Endothelial cell of umbilical vein (primary cell): Measurements from ENCODE around the gene RFX2.

Experiments used
- EZH2 ChIP-seq: IDR thresholded peaks from 2 replicates; pipeline ENCODE4 v1.6.1; 2012; ENCODE audit warnings: borderline replicate concordance, low read depth, mild to moderate bottlenecking, moderate library complexity, low read length, inconsistent platforms; ENCODE audit not compliant: severe bottlenecking
- FOS ChIP-seq: IDR thresholded peaks from 2 replicates; pipeline ENCODE4 v1.6.1; 2011; ENCODE audit warnings: mild to moderate bottlenecking, low read length, moderate library complexity, borderline replicate concordance; ENCODE audit not compliant: insufficient read depth
- GATA2 ChIP-seq: IDR thresholded peaks from 2 replicates; pipeline ENCODE4 v1.7.0; 2011; ENCODE audit warnings: low read depth, mild to moderate bottlenecking, moderate library complexity, mixed read lengths, low read length; ENCODE audit not compliant: insufficient read length, insufficient read depth
- JUN ChIP-seq: IDR thresholded peaks from 2 replicates; pipeline ENCODE4 v1.6.1; 2011; ENCODE audit warnings: borderline replicate concordance, low read depth; ENCODE audit not compliant: insufficient read length, insufficient read depth
- MYC ChIP-seq: IDR thresholded peaks from one replicate; pipeline ENCODE4 v1.6.1; 2011; ENCODE audit warnings: mild to moderate bottlenecking, low read depth, low read length
- POLR2A ChIP-seq: IDR thresholded peaks from 2 replicates; pipeline ENCODE4 v1.6.1; 2012; ENCODE audit warnings: low read depth, mild to moderate bottlenecking, control low read depth, low read length
- POLR2AphosphoS5 ChIP-seq: IDR thresholded peaks from 2 replicates; pipeline ENCODE4 v1.6.1; 2012; ENCODE audit warnings: low read depth, mild to moderate bottlenecking, control low read depth, low read length, moderate library complexity; ENCODE audit not compliant: insufficient read depth
- TF ChIP-seq, protein P1 (sequence below), 2 donors: IDR thresholded peaks; 1 replicate in 1 of 2; 2 replicates in 1 of 2; pipeline ENCODE4 v1.5.1; 2011; ENCODE audit warnings: low read length in 2 of 2, mild to moderate bottlenecking in 2 of 2, moderate library complexity in 2 of 2, control low read depth in 1 of 2, inconsistent platforms in 1 of 2, low read depth in 1 of 2; ENCODE audit not compliant: insufficient read depth in 1 of 2; ENCODE audit errors: extremely low read depth in 1 of 2
- TF ChIP-seq, protein P2 (sequence below): IDR thresholded peaks from 2 replicates; pipeline ENCODE4 v1.6.1; 2011; ENCODE audit not compliant: insufficient read depth, insufficient read length

DNA sequence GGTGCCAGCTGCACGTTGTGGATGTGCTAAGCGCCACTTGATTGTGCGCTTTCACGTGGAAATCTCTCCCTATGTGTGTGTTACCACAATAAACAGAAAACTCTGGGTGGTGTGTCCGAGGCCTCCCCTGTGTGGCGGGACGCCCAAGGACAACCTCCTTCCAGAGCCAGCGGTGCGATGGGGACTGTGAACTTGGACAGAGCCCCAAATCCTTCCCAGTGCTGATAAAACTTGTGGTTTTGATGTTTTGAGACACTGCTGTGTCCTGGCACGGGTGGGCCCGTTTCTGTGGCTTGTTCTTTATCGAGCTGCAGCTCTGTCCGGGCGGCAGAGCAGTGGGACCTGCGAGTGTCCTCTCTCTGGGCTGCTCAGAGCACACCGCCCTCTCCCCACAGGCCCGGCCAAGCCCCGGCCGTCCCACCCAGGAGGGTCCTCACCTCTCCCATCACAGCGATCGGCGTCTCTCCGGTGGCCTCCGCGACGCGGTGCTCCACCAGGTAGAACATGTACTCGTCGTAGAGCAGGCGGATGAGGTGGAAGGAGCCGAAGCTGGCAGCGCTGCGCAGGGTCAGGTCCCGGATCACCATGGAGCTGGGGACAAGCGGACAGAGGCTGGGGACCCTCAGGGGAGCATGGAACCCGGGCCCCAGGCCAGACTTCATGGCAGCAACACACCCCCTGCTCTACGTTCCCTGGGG is 113.5 kb downstream of the RFX2 start:
- TF ChIP-seq POLR2AphosphoS5 (no peak), EZH2 (no peak), MYC (no peak), POLR2A (no peak), FOS (no peak), GATA2 (no peak), JUN (no peak)
- TF ChIP-seq, protein P1, sequence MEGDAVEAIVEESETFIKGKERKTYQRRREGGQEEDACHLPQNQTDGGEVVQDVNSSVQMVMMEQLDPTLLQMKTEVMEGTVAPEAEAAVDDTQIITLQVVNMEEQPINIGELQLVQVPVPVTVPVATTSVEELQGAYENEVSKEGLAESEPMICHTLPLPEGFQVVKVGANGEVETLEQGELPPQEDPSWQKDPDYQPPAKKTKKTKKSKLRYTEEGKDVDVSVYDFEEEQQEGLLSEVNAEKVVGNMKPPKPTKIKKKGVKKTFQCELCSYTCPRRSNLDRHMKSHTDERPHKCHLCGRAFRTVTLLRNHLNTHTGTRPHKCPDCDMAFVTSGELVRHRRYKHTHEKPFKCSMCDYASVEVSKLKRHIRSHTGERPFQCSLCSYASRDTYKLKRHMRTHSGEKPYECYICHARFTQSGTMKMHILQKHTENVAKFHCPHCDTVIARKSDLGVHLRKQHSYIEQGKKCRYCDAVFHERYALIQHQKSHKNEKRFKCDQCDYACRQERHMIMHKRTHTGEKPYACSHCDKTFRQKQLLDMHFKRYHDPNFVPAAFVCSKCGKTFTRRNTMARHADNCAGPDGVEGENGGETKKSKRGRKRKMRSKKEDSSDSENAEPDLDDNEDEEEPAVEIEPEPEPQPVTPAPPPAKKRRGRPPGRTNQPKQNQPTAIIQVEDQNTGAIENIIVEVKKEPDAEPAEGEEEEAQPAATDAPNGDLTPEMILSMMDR (IDR thresholded peaks at IDR 0.05; ENCODE audit: extremely low read depth in 1 of 2, insufficient read depth in 1 of 2, low read depth in 1 of 2, low read length in 2 of 2), result no peak
- TF ChIP-seq, protein P2, sequence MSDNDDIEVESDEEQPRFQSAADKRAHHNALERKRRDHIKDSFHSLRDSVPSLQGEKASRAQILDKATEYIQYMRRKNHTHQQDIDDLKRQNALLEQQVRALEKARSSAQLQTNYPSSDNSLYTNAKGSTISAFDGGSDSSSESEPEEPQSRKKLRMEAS, result no peak
